Skeletal muscle tissue (tissue), 4 donors: ENCODE data around the gene PDRG1. TPM values are rescaled to one million over a fixed set of nuclear protein-coding genes. Genes with fewer than 3 reads are reported as not detected.

ENCODE experiments used
- H3K27ac ChIP-seq: one replicate; pipeline ENCODE4 v1.7.0; 2013; ENCODE audit warnings: mild to moderate bottlenecking, low read depth, low read length, inconsistent platforms
- H3K27me3 ChIP-seq, 3 donors: one replicate each; pipeline ENCODE4 v1.7.0; 2013; ENCODE audit warnings: low read length in 3 of 3; ENCODE audit not compliant: control insufficient read depth in 3 of 3, insufficient read depth in 3 of 3
- H3K36me3 ChIP-seq, 3 donors: one replicate each; pipeline ENCODE4 v1.7.0; 2013; ENCODE audit warnings: low read length in 3 of 3; ENCODE audit not compliant: control insufficient read depth in 3 of 3, insufficient read depth in 3 of 3
- H3K4me1 ChIP-seq, 3 donors: one replicate each; pipeline ENCODE4 v1.7.0; 2013; ENCODE audit warnings: low read length in 3 of 3, mild to moderate bottlenecking in 3 of 3; ENCODE audit not compliant: control insufficient read depth in 3 of 3, insufficient read depth in 3 of 3
- H3K4me3 ChIP-seq, 3 donors: one replicate each; pipeline ENCODE4 v1.7.0; 2013; ENCODE audit warnings: low read length in 3 of 3
- H3K9ac ChIP-seq, 3 donors: one replicate each; pipeline ENCODE4 v1.7.0; 2013; ENCODE audit warnings: low read length in 3 of 3, mild to moderate bottlenecking in 3 of 3, moderate library complexity in 2 of 3, low read depth in 1 of 3
- H3K9me3 ChIP-seq, 3 donors: one replicate each; pipeline ENCODE4 v1.7.0; 2013; ENCODE audit warnings: low read length in 3 of 3; ENCODE audit not compliant: control insufficient read depth in 3 of 3
- total RNA-seq: library from RNA; depleted of rRNA; stranded (reverse); fragments of >200 nt; gene quantifications from one replicate; pipeline ENCODE4 v1.2.3, GENCODE V29; 2014
- donor health status: Osteomylitis.

The PDRG1 gene
- total RNA-seq, 1 donor from 2014 or later, result 3.1 TPM

- Histone ChIP-seq H3K9me3 (no peaks in the 10 kb centered on the region), H3K4me3 (no peak overlapping the region), H3K36me3 (peaks cover 39 to 51% (median 48%) of the 10 kb centered on the region in 3 donors), H3K9ac (peak overlapping the region; percentile 16 to 96 (median 94)), H3K4me1 (peaks cover 21 to 31% (median 26%) of the 10 kb centered on the region in 3 donors), H3K27ac (no peak overlapping the region), H3K27me3 (no peaks in the 10 kb centered on the region)
These were observed 1.8 kb downstream of the PDRG1 start for GRCh38 chr20:31949877-31950646.

- peaks cover 45 to 62% (median 62%) of the 10 kb centered on the region in 3 donors for H3K36me3 ChIP-seq
- H3K4me3 ChIP-seq, result no peak overlapping the region
- no peak overlapping the region for H3K27ac ChIP-seq
- H3K9me3 ChIP-seq, result no peaks in the 10 kb centered on the region
- H3K4me1 ChIP-seq, result peaks cover 29 to 43% (median 29%) of the 10 kb centered on the region in 3 donors
- no peak overlapping the region for H3K9ac ChIP-seq
- H3K27me3 ChIP-seq, result no peaks in the 10 kb centered on the region
These were observed 3.8 kb downstream of the PDRG1 start for GRCh38 chr20:31948008-31948407.

- Histone ChIP-seq H3K4me3 (no peak overlapping the region), H3K9me3 (no peaks in the 10 kb centered on the region), H3K36me3 (peaks cover 50 to 69% (median 62%) of the 10 kb centered on the region in 3 donors), H3K4me1 (peaks cover 27 to 50% (median 29%) of the 10 kb centered on the region in 3 donors), H3K9ac (peak overlapping the region in 1 of 3 donors; percentile 16), H3K27me3 (no peaks in the 10 kb centered on the region), H3K27ac (no peak overlapping the region)
These were observed 6.1 kb downstream of the PDRG1 start for GRCh38 chr20:31945785-31946184.

- Histone ChIP-seq H3K4me3 (no peak overlapping the region), H3K4me1 (peaks cover 22 to 45% (median 24%) of the 10 kb centered on the region in 3 donors), H3K36me3 (peaks cover 50 to 69% (median 61%) of the 10 kb centered on the region in 3 donors), H3K9ac (peak overlapping the region in 1 of 3 donors; percentile 16), H3K27ac (no peak overlapping the region), H3K9me3 (no peaks in the 10 kb centered on the region), H3K27me3 (no peaks in the 10 kb centered on the region)
These were observed 6.5 kb downstream of the PDRG1 start for GRCh38 chr20:31945319-31945718.

- H3K27me3 ChIP-seq, result no peaks in the 10 kb centered on the region
- peak overlapping the region; percentile 4 to 45 (median 22) for H3K9ac ChIP-seq
- H3K4me1 ChIP-seq, result peaks cover 18 to 37% (median 21%) of the 10 kb centered on the region in 3 donors
- H3K4me3 ChIP-seq, result no peak overlapping the region
- no peak overlapping the region for H3K27ac ChIP-seq
- peaks cover 39 to 51% (median 41%) of the 10 kb centered on the region in 3 donors for H3K36me3 ChIP-seq
- H3K9me3 ChIP-seq, result no peaks in the 10 kb centered on the region
These were observed 8.8 kb downstream of the PDRG1 start for GRCh38 chr20:31943052-31943471.

- Histone ChIP-seq H3K27me3 (no peaks in the 10 kb centered on the region), H3K9me3 (no peaks in the 10 kb centered on the region), H3K4me3 (no peak overlapping the region), H3K27ac (no peak overlapping the region), H3K9ac (no peak overlapping the region), H3K36me3 (peaks cover 7 to 18% (median 7%) of the 10 kb centered on the region in 3 donors), H3K4me1 (peaks cover 6 to 23% (median 11%) of the 10 kb centered on the region in 3 donors)
These were observed 12.2 kb downstream of the PDRG1 start for GRCh38 chr20:31939661-31940060.

GRCh38 chr20:31937820-31938219 lies 14.0 kb downstream of the PDRG1 start:
- Histone ChIP-seq H3K27me3 (no peaks in the 10 kb centered on the region), H3K9ac (no peak overlapping the region)

GRCh38 chr20:31936420-31936819 lies 15.4 kb downstream of the PDRG1 start:
- no peaks in the 10 kb centered on the region for H3K36me3 ChIP-seq
- no peaks in the 10 kb centered on the region for H3K27me3 ChIP-seq
- H3K9me3 ChIP-seq, result no peaks in the 10 kb centered on the region
- no peak overlapping the region for H3K9ac ChIP-seq
- no peak overlapping the region for H3K27ac ChIP-seq
- H3K4me3 ChIP-seq, result no peak overlapping the region
- H3K4me1 ChIP-seq, result no peaks in the 10 kb centered on the region

More at GRCh38 chr20:31937820-31938219, 14.0 kb downstream of the PDRG1 start:
- H3K36me3 ChIP-seq, result peaks cover 0 to 8% (median 5%) of the 10 kb centered on the region in 3 donors
- no peak overlapping the region for H3K27ac ChIP-seq
- H3K4me3 ChIP-seq, result no peak overlapping the region
- peaks cover 1 to 10% (median 2%) of the 10 kb centered on the region in 3 donors for H3K4me1 ChIP-seq
- H3K9me3 ChIP-seq, result no peaks in the 10 kb centered on the region

GRCh38 chr20:31934968-31935764 lies 16.7 kb downstream of the PDRG1 start:
- H3K4me3 ChIP-seq, result no peak overlapping the region
- no peaks in the 10 kb centered on the region for H3K9me3 ChIP-seq
- no peaks in the 10 kb centered on the region for H3K36me3 ChIP-seq
- no peaks in the 10 kb centered on the region for H3K27me3 ChIP-seq
- H3K9ac ChIP-seq, result no peak overlapping the region
- H3K27ac ChIP-seq, result no peak overlapping the region
- no peaks in the 10 kb centered on the region for H3K4me1 ChIP-seq

- no peak overlapping the region for H3K9ac ChIP-seq
- no peaks in the 10 kb centered on the region for H3K27me3 ChIP-seq
- no peaks in the 10 kb centered on the region for H3K9me3 ChIP-seq
- no peaks in the 10 kb centered on the region for H3K4me1 ChIP-seq
- H3K4me3 ChIP-seq, result no peak overlapping the region
- H3K36me3 ChIP-seq, result no peaks in the 10 kb centered on the region
- H3K27ac ChIP-seq, result no peak overlapping the region
These were observed 17.4 kb downstream of the PDRG1 start for GRCh38 chr20:31934491-31934890.
